H9 (cell line): ENCODE measurements around the gene CD200. TPM values are rescaled to one million over a fixed set of nuclear protein-coding genes. Genes with fewer than 3 reads are reported as not detected.

Experiments used
- DNase-seq: peaks from one replicate; pipeline ENCODE4 v3.0.0-alpha.2; 2017
- H2AFZ ChIP-seq: one replicate; pipeline ENCODE4 v1.6.1; 2013; ENCODE audit warnings: mild to moderate bottlenecking, low read length, control low read depth, moderate library complexity
- H2AK5ac ChIP-seq: 2 replicates; pipeline ENCODE4 v1.6.1; 2013; ENCODE audit warnings: low read length, control low read depth, mixed read lengths; ENCODE audit not compliant: insufficient read length
- H2BK120ac ChIP-seq: one replicate; pipeline ENCODE4 v1.6.1; 2013; ENCODE audit warnings: low read depth, mild to moderate bottlenecking, low read length, control low read depth, inconsistent platforms; ENCODE audit not compliant: poor library complexity, severe bottlenecking
- H2BK12ac ChIP-seq: 2 replicates; pipeline ENCODE4 v1.6.1; 2013; ENCODE audit warnings: low read length, control low read depth, mixed read lengths, low read depth; ENCODE audit not compliant: insufficient read length
- H2BK15ac ChIP-seq: 2 replicates; pipeline ENCODE4 v1.6.1; 2013; ENCODE audit warnings: low read depth, low read length, control low read depth
- H2BK20ac ChIP-seq: one replicate; pipeline ENCODE4 v1.6.1; 2013; ENCODE audit warnings: low read depth, mild to moderate bottlenecking, low read length, control low read depth, inconsistent platforms; ENCODE audit not compliant: poor library complexity, severe bottlenecking
- H2BK5ac ChIP-seq: 2 replicates; pipeline ENCODE4 v1.6.1; 2013; ENCODE audit warnings: low read length, control low read depth, mixed read lengths; ENCODE audit not compliant: insufficient read length
- H3K14ac ChIP-seq: 2 replicates; pipeline ENCODE4 v1.6.1; 2013; ENCODE audit warnings: low read length, control low read depth; ENCODE audit not compliant: insufficient read depth
- H3K18ac ChIP-seq: 2 replicates; pipeline ENCODE4 v1.6.1; 2013; ENCODE audit warnings: low read depth, mild to moderate bottlenecking, mixed read lengths, low read length, control low read depth; ENCODE audit not compliant: insufficient read length
- H3K23ac ChIP-seq: 2 replicates; pipeline ENCODE4 v1.6.1; 2013; ENCODE audit warnings: low read length, control low read depth, mixed read lengths, low read depth; ENCODE audit not compliant: insufficient read length
- H3K23me2 ChIP-seq: 2 replicates; pipeline ENCODE4 v1.6.1; 2013; ENCODE audit warnings: low read depth, mild to moderate bottlenecking, mixed read lengths, low read length, control low read depth; ENCODE audit not compliant: insufficient read length, poor library complexity, severe bottlenecking
- H3K27ac ChIP-seq: 2 replicates; pipeline ENCODE4 v1.5.1; 2013; ENCODE audit warnings: low read length, control low read depth, mixed read lengths, low read depth; ENCODE audit not compliant: insufficient read length
- H3K27me3 ChIP-seq: 2 replicates; pipeline ENCODE4 v1.6.1; 2013; ENCODE audit warnings: low read length, control low read depth, inconsistent platforms; ENCODE audit not compliant: insufficient read depth
- H3K4ac ChIP-seq: 2 replicates; pipeline ENCODE4 v1.6.1; 2013; ENCODE audit warnings: low read depth, mild to moderate bottlenecking, control low read depth, inconsistent platforms, low read length, moderate library complexity
- H3K4me1 ChIP-seq: 2 replicates; pipeline ENCODE4 v1.6.1; 2013; ENCODE audit warnings: low read length, control low read depth, inconsistent platforms; ENCODE audit not compliant: insufficient read depth
- H3K4me2 ChIP-seq: 2 replicates; pipeline ENCODE4 v1.6.1; 2013; ENCODE audit warnings: low read length, control low read depth, mixed read lengths; ENCODE audit not compliant: insufficient read length, insufficient read depth
- H3K56ac ChIP-seq: 2 replicates; pipeline ENCODE4 v1.6.1; 2013; ENCODE audit warnings: low read depth, mild to moderate bottlenecking, mixed read lengths, low read length, control low read depth; ENCODE audit not compliant: insufficient read length
- H3K79me1 ChIP-seq: 2 replicates; pipeline ENCODE4 v1.6.1; 2013; ENCODE audit warnings: low read depth, mild to moderate bottlenecking, moderate library complexity, low read length, control low read depth, inconsistent platforms; ENCODE audit not compliant: insufficient read depth, poor library complexity, severe bottlenecking
- H3K79me2 ChIP-seq: 2 replicates; pipeline ENCODE4 v1.6.1; 2013; ENCODE audit warnings: low read length, control low read depth, inconsistent platforms; ENCODE audit not compliant: insufficient read depth
- H3K9ac ChIP-seq: 2 replicates; pipeline ENCODE4 v1.6.1; 2013; ENCODE audit warnings: low read length, control low read depth, mixed read lengths; ENCODE audit not compliant: insufficient read length; ENCODE audit errors: extremely low read depth
- H3K9me3 ChIP-seq: one replicate; pipeline ENCODE4 v1.6.1; 2013; ENCODE audit warnings: low read depth, low read length, inconsistent platforms; ENCODE audit not compliant: control insufficient read depth
- H3T11ph ChIP-seq: one replicate; pipeline ENCODE4 v1.6.1; 2013; ENCODE audit warnings: mild to moderate bottlenecking, low read length, control low read depth, inconsistent platforms
- H4K20me1 ChIP-seq: one replicate; pipeline ENCODE4 v1.6.1; 2013; ENCODE audit not compliant: control insufficient read depth, insufficient read length, insufficient read depth
- H4K5ac ChIP-seq: 2 replicates; pipeline ENCODE4 v1.6.1; 2013; ENCODE audit warnings: low read depth, mild to moderate bottlenecking, mixed read lengths, low read length, control low read depth; ENCODE audit not compliant: insufficient read length
- H4K8ac ChIP-seq: replicated peaks from 2 replicates; pipeline ENCODE4 v1.6.1; 2013; ENCODE audit warnings: low read length, control low read depth, mixed read lengths, low read depth; ENCODE audit not compliant: insufficient read length
- H4K91ac ChIP-seq: 2 replicates; pipeline ENCODE4 v1.6.1; 2013; ENCODE audit warnings: low read depth, mild to moderate bottlenecking, moderate library complexity, mixed read lengths, low read length, control low read depth; ENCODE audit not compliant: insufficient read length
- H3K27ac Mint-ChIP-seq, 3 experiments: 2 replicates in 2 of 3; 3 replicates in 1 of 3; pipeline ENCODE4 v1.8.0; 2020 to 2021; ENCODE audit warnings: mixed read lengths in 3 of 3, mild to moderate bottlenecking in 1 of 3, moderate library complexity in 1 of 3
- H3K27me3 Mint-ChIP-seq: 2 replicates; pipeline ENCODE4 v1.8.0; 2021; ENCODE audit warnings: low read depth, mild to moderate bottlenecking, moderate library complexity, mixed read lengths
- H3K36me3 Mint-ChIP-seq, 3 experiments: 2 replicates in 2 of 3; 3 replicates in 1 of 3; pipeline ENCODE4 v1.8.0; 2020 to 2021; ENCODE audit warnings: low read depth in 3 of 3, mixed read lengths in 3 of 3; ENCODE audit not compliant: insufficient read depth in 1 of 3
- H3K4me1 Mint-ChIP-seq, 2 experiments: 2 replicates each; pipeline ENCODE4 v1.8.0; 2020; ENCODE audit warnings: mixed read lengths in 2 of 2
- H3K4me3 Mint-ChIP-seq, 2 experiments: 2 replicates in 1 of 2; 3 replicates in 1 of 2; pipeline ENCODE4 v1.8.0; 2020 to 2021; ENCODE audit warnings: mild to moderate bottlenecking in 2 of 2, mixed read lengths in 2 of 2, moderate library complexity in 1 of 2
- H3K9me3 Mint-ChIP-seq, 2 experiments: 2 replicates in 1 of 2; 3 replicates in 1 of 2; pipeline ENCODE4 v1.8.0; 2020; ENCODE audit warnings: mild to moderate bottlenecking in 2 of 2, mixed read lengths in 2 of 2, moderate library complexity in 1 of 2
- WGBS: extraction: QIAGEN DNeasy Blood & Tissue Kit; methylation state at CpG from one replicate; pipeline ENCODE4 v1.1.7; 2013; ENCODE audit warnings: missing lambda C conversion rate, low lambda C conversion rate, mixed read lengths; ENCODE audit not compliant: insufficient read length; ENCODE audit errors: extremely low coverage; 5-methylcytosine and 5-hydroxymethylcytosine counted together
- total RNA-seq: library from RNA; stranded (reverse); gene quantifications from 2 replicates; pipeline ENCODE4 v1.2.1, GENCODE V29; 2021
- TF ChIP-seq, protein P1 (sequence below): fragments of 200-600 bp; sonication (generic); conservative IDR thresholded peaks from 3 replicates; pipeline ENCODE4 v1.8.0; 2021; ENCODE audit warnings: antibody characterized with exemption, mild to moderate bottlenecking

CD200 gene
- total RNA-seq, 1 experiment from 2014 or later: 51.6 TPM

DNA sequence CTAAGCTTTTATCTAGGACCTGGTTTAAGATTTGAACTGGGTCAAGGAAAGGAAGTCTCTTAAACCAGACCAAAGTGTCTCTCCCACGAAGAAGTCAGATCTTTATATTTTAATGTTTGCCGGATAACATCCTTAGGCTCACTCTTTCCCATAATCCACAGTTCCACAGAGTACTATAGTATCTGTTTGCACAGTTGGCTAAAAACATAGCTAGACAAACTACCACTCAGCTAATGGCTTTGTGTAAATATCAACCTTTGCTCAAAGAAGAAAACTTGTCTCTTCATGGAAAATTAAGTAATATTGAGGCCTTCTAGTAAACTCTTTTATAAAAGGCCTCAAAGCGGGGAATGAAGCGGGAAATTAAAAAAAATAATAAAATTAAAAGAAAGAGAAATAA lies 25.4 kb upstream of the CD200 start:
- WGBS: no CpG with 5 or more reads among the region's 4 CpGs

More for the DNA sequence above, 25.4 kb upstream of the CD200 start:
- no peak overlapping the region for H3K18ac ChIP-seq
- H4K5ac ChIP-seq: no peak overlapping the region
- no peak overlapping the region for H3K4ac ChIP-seq
- Mint-ChIP-seq H3K27me3 (no peaks in the 10 kb centered on the region), H3K4me3 (no peak overlapping the region), H3K36me3 (peaks cover 0 to 10% (median 3%) of the 10 kb centered on the region in 3 experiments; a peak in 2 of 7 replicates), H3K4me1 (peaks cover 17 to 24% of the 10 kb centered on the region in 2 experiments), H3K9me3 (no peaks in the 10 kb centered on the region), H3K27ac (no peak overlapping the region; a peak in 1 of 7 replicates)
- no peak overlapping the region for H3K9ac ChIP-seq
- H3K9me3 ChIP-seq: no peaks in the 10 kb centered on the region
- no peak overlapping the region for H4K91ac ChIP-seq
- no peak overlapping the region for H3K56ac ChIP-seq
- H3K4me2 ChIP-seq: no peak overlapping the region
- H2BK12ac ChIP-seq: no peak overlapping the region
- peaks cover 7% of the 10 kb centered on the region; the same call in 1 of the 2 replicates for H3K4me1 ChIP-seq
- no peak for DNase-seq
- H3K27ac ChIP-seq: no peak overlapping the region
- no peak overlapping the region for H3K14ac ChIP-seq
- H2BK5ac ChIP-seq: no peak overlapping the region
- H3K27me3 ChIP-seq: no peaks in the 10 kb centered on the region
- H2BK120ac ChIP-seq: no peak overlapping the region
- H2AK5ac ChIP-seq: no peak overlapping the region
- H3K79me1 ChIP-seq: no peaks in the 10 kb centered on the region
- peaks cover 6% of the 10 kb centered on the region for H3K23me2 ChIP-seq
- no peaks in the 10 kb centered on the region for H4K20me1 ChIP-seq
- H2BK20ac ChIP-seq: no peak overlapping the region
- H3K23ac ChIP-seq: no peak overlapping the region
- H4K8ac ChIP-seq: no peak overlapping the region
- H2BK15ac ChIP-seq: no peak overlapping the region
- TF ChIP-seq, protein P1, sequence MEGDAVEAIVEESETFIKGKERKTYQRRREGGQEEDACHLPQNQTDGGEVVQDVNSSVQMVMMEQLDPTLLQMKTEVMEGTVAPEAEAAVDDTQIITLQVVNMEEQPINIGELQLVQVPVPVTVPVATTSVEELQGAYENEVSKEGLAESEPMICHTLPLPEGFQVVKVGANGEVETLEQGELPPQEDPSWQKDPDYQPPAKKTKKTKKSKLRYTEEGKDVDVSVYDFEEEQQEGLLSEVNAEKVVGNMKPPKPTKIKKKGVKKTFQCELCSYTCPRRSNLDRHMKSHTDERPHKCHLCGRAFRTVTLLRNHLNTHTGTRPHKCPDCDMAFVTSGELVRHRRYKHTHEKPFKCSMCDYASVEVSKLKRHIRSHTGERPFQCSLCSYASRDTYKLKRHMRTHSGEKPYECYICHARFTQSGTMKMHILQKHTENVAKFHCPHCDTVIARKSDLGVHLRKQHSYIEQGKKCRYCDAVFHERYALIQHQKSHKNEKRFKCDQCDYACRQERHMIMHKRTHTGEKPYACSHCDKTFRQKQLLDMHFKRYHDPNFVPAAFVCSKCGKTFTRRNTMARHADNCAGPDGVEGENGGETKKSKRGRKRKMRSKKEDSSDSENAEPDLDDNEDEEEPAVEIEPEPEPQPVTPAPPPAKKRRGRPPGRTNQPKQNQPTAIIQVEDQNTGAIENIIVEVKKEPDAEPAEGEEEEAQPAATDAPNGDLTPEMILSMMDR: no peak
- H3K79me2 ChIP-seq: no peaks in the 10 kb centered on the region
- no peak overlapping the region for H3T11ph ChIP-seq
- no peak overlapping the region for H2AFZ ChIP-seq
